H1 (cell line): ENCODE results near the gene CHST11. TPM values are rescaled to one million over a fixed set of nuclear protein-coding genes. Genes with fewer than 3 reads are reported as not detected.

Source experiments
- CTCF ChIA-PET: fragments of 300-600 bp; sonication (Branson Sonifier 250); formaldehyde crosslinking; loops from one replicate; lab custom pipeline; 2021; ENCODE audit not compliant: partially characterized antibody; lab: Charles Lee
- POLR2A ChIA-PET: fragments of 300-600 bp; sonication (Branson Sonifier 250); formaldehyde crosslinking; loops from one replicate; lab custom pipeline; 2021; ENCODE audit warnings: inconsistent platforms; ENCODE audit not compliant: partially characterized antibody; lab: Charles Lee
- DNase-seq, 2 experiments: peaks; one replicate each; pipeline versions ENCODE4 v3.0.0 to v3.0.0-alpha.2; 2010 to 2022; ENCODE audit warnings: low spot score in 2 of 2, low read depth in 1 of 2, mixed read lengths in 1 of 2
- FAIRE-seq: peaks from 2 replicates; lab custom pipeline; 2011; peaks lifted over from hg19 to GRCh38; lab: Jason Lieb, UNC
- H2AFZ ChIP-seq: 2 replicates; pipeline ENCODE4 v1.8.1; 2012; ENCODE audit warnings: low read length, inconsistent platforms
- H2AK5ac ChIP-seq: 2 replicates; pipeline ENCODE4 v1.6.1; 2013; ENCODE audit warnings: low read depth, low read length
- H2BK120ac ChIP-seq: replicated peaks from 2 replicates; pipeline ENCODE3; 2013; ENCODE audit warnings: low read depth, low read length, inconsistent platforms
- H2BK12ac ChIP-seq: 2 replicates; pipeline ENCODE4 v1.6.1; 2013; ENCODE audit warnings: low read depth, low read length
- H2BK15ac ChIP-seq: 2 replicates; pipeline ENCODE4 v1.6.1; 2013; ENCODE audit warnings: low read length
- H2BK20ac ChIP-seq: 2 replicates; pipeline ENCODE4 v1.6.1; 2013; ENCODE audit warnings: low read length
- H2BK5ac ChIP-seq: 2 replicates; pipeline ENCODE4 v1.6.1; 2013; ENCODE audit warnings: low read depth, low read length
- H3K14ac ChIP-seq: 2 replicates; pipeline ENCODE4 v1.6.1; 2013; ENCODE audit warnings: inconsistent platforms; ENCODE audit not compliant: insufficient read length
- H3K18ac ChIP-seq: 2 replicates; pipeline ENCODE4 v1.6.1; 2013; ENCODE audit warnings: low read length; ENCODE audit errors: extremely low read depth
- H3K23ac ChIP-seq: 2 replicates; pipeline ENCODE4 v1.6.1; 2013; ENCODE audit warnings: inconsistent platforms; ENCODE audit not compliant: insufficient read length
- H3K23me2 ChIP-seq: 2 replicates; pipeline ENCODE4 v1.6.1; 2013; ENCODE audit warnings: low read depth, low read length
- H3K27ac ChIP-seq: 2 replicates; pipeline ENCODE4 v1.6.1; 2011; ENCODE audit warnings: low read depth, low read length, inconsistent platforms
- H3K27me3 ChIP-seq, 4 experiments: replicated peaks in 1 of 4; 1 replicate in 1 of 4; 2 replicates in 3 of 4; pipeline versions ENCODE4 v1.6.1 to v1.8.1; 2011 to 2013; ENCODE audit warnings: low read length in 3 of 4, mild to moderate bottlenecking in 3 of 4, inconsistent platforms in 2 of 4, mixed read lengths in 2 of 4, moderate library complexity in 1 of 4; ENCODE audit not compliant: control insufficient read depth in 3 of 4, insufficient read depth in 3 of 4; ENCODE audit errors: extremely low read depth in 1 of 4
- H3K36me3 ChIP-seq, 4 experiments: 2 replicates each; pipeline versions ENCODE4 v1.6.1 to v1.8.1; 2011 to 2013; ENCODE audit warnings: mild to moderate bottlenecking in 4 of 4, low read length in 3 of 4, moderate library complexity in 2 of 4, control low read depth in 1 of 4, inconsistent platforms in 1 of 4; ENCODE audit not compliant: insufficient read depth in 4 of 4, control insufficient read depth in 2 of 4
- H3K4ac ChIP-seq: replicated peaks from 2 replicates; pipeline ENCODE3; 2013; ENCODE audit warnings: low read length, low read depth, mixed read lengths, inconsistent platforms; ENCODE audit not compliant: insufficient read length
- H3K4me1 ChIP-seq, 4 experiments: replicated peaks in 1 of 4; 1 replicate in 1 of 4; 2 replicates in 3 of 4; pipeline versions ENCODE4 v1.6.1 to v1.8.1; 2011 to 2013; ENCODE audit warnings: low read length in 3 of 4, inconsistent platforms in 2 of 4, mixed read lengths in 1 of 4; ENCODE audit not compliant: insufficient read depth in 4 of 4, control insufficient read depth in 3 of 4
- H3K4me2 ChIP-seq, 2 experiments: 2 replicates each; pipeline versions ENCODE4 v1.6.1 to v1.8.1; 2011 to 2013; ENCODE audit warnings: low read depth in 2 of 2, low read length in 2 of 2, control low read depth in 1 of 2, inconsistent platforms in 1 of 2, mild to moderate bottlenecking in 1 of 2; ENCODE audit not compliant: insufficient read depth in 1 of 2
- H3K4me3 ChIP-seq, 4 experiments: fragments of 200-600, 300-600 bp in 1 of 4; sonication (generic), shearing (Covaris generic), sonication (Bioruptor Twin) in 1 of 4; 2 replicates each; pipeline versions ENCODE4 v1.5.1 to v1.8.1; 2011 to 2016; ENCODE audit warnings: low read length in 4 of 4, low read depth in 3 of 4, control low read depth in 2 of 4, inconsistent platforms in 2 of 4, mild to moderate bottlenecking in 2 of 4, mixed read lengths in 1 of 4, moderate library complexity in 1 of 4; ENCODE audit not compliant: insufficient read depth in 2 of 4; ENCODE audit errors: extremely low read depth in 1 of 4
- H3K56ac ChIP-seq: replicated peaks from 2 replicates; pipeline ENCODE3; 2013; ENCODE audit warnings: low read depth, mild to moderate bottlenecking, mixed read lengths, low read length, inconsistent platforms; ENCODE audit not compliant: insufficient read length
- H3K79me1 ChIP-seq: 2 replicates; pipeline ENCODE4 v1.6.1; 2013; ENCODE audit warnings: low read depth, low read length, control low read depth
- H3K79me2 ChIP-seq, 2 experiments: 2 replicates each; pipeline versions ENCODE4 v1.6.1 to v1.8.1; 2012 to 2013; ENCODE audit warnings: low read length in 2 of 2, mild to moderate bottlenecking in 2 of 2, inconsistent platforms in 1 of 2; ENCODE audit not compliant: insufficient read depth in 2 of 2, control insufficient read depth in 1 of 2
- H3K9ac ChIP-seq, 4 experiments: replicated peaks in 1 of 4; 1 replicate in 1 of 4; 2 replicates in 3 of 4; pipeline versions ENCODE4 v1.6.1 to v1.8.1; 2011 to 2013; ENCODE audit warnings: low read depth in 3 of 4, low read length in 3 of 4, control low read depth in 2 of 4, mild to moderate bottlenecking in 2 of 4, moderate library complexity in 2 of 4, inconsistent platforms in 1 of 4; ENCODE audit errors: extremely low read depth in 1 of 4
- H3K9me3 ChIP-seq, 2 experiments: 2 replicates each; pipeline versions ENCODE4 v1.6.1 to v1.8.1; 2012 to 2013; ENCODE audit warnings: mild to moderate bottlenecking in 2 of 2, moderate library complexity in 2 of 2, control low read depth in 1 of 2, inconsistent platforms in 1 of 2, low read depth in 1 of 2, low read length in 1 of 2, mixed read lengths in 1 of 2; ENCODE audit not compliant: insufficient read depth in 2 of 2
- H4K20me1 ChIP-seq, 2 experiments: replicated peaks in 1 of 2; 2 replicates each; pipeline versions ENCODE3 to v1.8.1; 2011 to 2013; ENCODE audit warnings: inconsistent platforms in 2 of 2, low read length in 2 of 2, mild to moderate bottlenecking in 1 of 2; ENCODE audit not compliant: insufficient read depth in 2 of 2, control insufficient read depth in 1 of 2
- H4K5ac ChIP-seq: 2 replicates; pipeline ENCODE4 v1.6.1; 2013; ENCODE audit warnings: low read length, low read depth, mixed read lengths, inconsistent platforms; ENCODE audit not compliant: insufficient read length
- H4K8ac ChIP-seq: 2 replicates; pipeline ENCODE4 v1.8.0; 2013; ENCODE audit warnings: mild to moderate bottlenecking, moderate library complexity, low read length, inconsistent platforms; ENCODE audit not compliant: insufficient read depth; ENCODE audit errors: extremely low read depth
- H4K91ac ChIP-seq: replicated peaks from 2 replicates; pipeline ENCODE3; 2013; ENCODE audit warnings: low read length, mixed read lengths, inconsistent platforms; ENCODE audit not compliant: insufficient read length
- BACH1 ChIP-seq: IDR thresholded peaks from 2 replicates; pipeline ENCODE4 v1.6.1; 2012; ENCODE audit warnings: low read length, improper control_type of control experiment
- CBX5 ChIP-seq: fragments of 300-800, 300-1000 bp; sonication (generic); IDR thresholded peaks from 2 replicates; pipeline ENCODE4 v1.7.1; 2016; ENCODE audit warnings: antibody characterized with exemption, low read length, low read depth
- CEBPB ChIP-seq: IDR thresholded peaks from 2 replicates; pipeline ENCODE4 v1.6.1; 2012; ENCODE audit warnings: low read depth, low read length
- EZH2 ChIP-seq: fragments of 200-600 bp; sonication (generic); IDR thresholded peaks from 2 replicates; pipeline ENCODE4 v1.7.1; 2012; ENCODE audit warnings: low read depth, mild to moderate bottlenecking, moderate library complexity, low read length, inconsistent platforms; ENCODE audit not compliant: severe bottlenecking
- HDAC2 ChIP-seq, 2 experiments: fragments of 300-600 bp in 1 of 2; sonication (generic) in 1 of 2; IDR thresholded peaks; 2 replicates each; pipeline ENCODE4 v1.6.1; 2011 to 2012; ENCODE audit warnings: low read depth in 2 of 2, low read length in 2 of 2, mild to moderate bottlenecking in 2 of 2, moderate library complexity in 2 of 2, borderline replicate concordance in 1 of 2, inconsistent platforms in 1 of 2
- KDM1A ChIP-seq: fragments of 200-600, 300-600 bp; sonication (generic); IDR thresholded peaks from 2 replicates; pipeline ENCODE4 v1.7.1; 2016; ENCODE audit warnings: mild to moderate bottlenecking, low read length, borderline replicate concordance
- KDM4A ChIP-seq: IDR thresholded peaks from one replicate; pipeline ENCODE4 v1.7.1; 2012; ENCODE audit warnings: low read depth, mild to moderate bottlenecking, moderate library complexity, low read length, inconsistent platforms; ENCODE audit not compliant: severe bottlenecking
- NANOG ChIP-seq: IDR thresholded peaks from 2 replicates; pipeline ENCODE4 v1.6.1; 2011; ENCODE audit warnings: low read length, low read depth, mild to moderate bottlenecking, inconsistent platforms; ENCODE audit not compliant: insufficient read depth, poor library complexity, severe bottlenecking
- NRF1 ChIP-seq: IDR thresholded peaks from 2 replicates; pipeline ENCODE4 v1.6.1; 2011; ENCODE audit warnings: mild to moderate bottlenecking, low read depth, low read length, improper control_type of control experiment
- PHF8 ChIP-seq: fragments of 200-600 bp; sonication (generic); conservative IDR thresholded peaks from 2 replicates; pipeline ENCODE4 v1.7.1; 2012; ENCODE audit warnings: low read depth, mild to moderate bottlenecking, inconsistent platforms, low read length, moderate library complexity
- RXRA ChIP-seq: IDR thresholded peaks from 2 replicates; pipeline ENCODE4 v1.6.1; 2011; ENCODE audit warnings: low read depth, mild to moderate bottlenecking, low read length, moderate library complexity; ENCODE audit not compliant: insufficient read depth
- SP2 ChIP-seq: IDR thresholded peaks from 2 replicates; pipeline ENCODE4 v1.6.1; 2012; ENCODE audit warnings: mild to moderate bottlenecking, low read length, inconsistent platforms
- SP4 ChIP-seq: IDR thresholded peaks from 2 replicates; pipeline ENCODE4 v1.6.1; 2012; ENCODE audit warnings: low read length, inconsistent platforms
- YY1 ChIP-seq: IDR thresholded peaks from 2 replicates; pipeline ENCODE4 v1.6.1; 2011; ENCODE audit warnings: low read depth, mild to moderate bottlenecking, low read length
- WGBS, 2 experiments: shearing (Covaris generic) in 1 of 2; methylation state at CpG; one replicate each; pipeline versions ENCODE4 v1.1.6 to v1.1.7; 2013 to 2015; ENCODE audit warnings: low lambda C conversion rate in 2 of 2, mixed read lengths in 2 of 2, inconsistent platforms in 1 of 2, low coverage in 1 of 2, missing lambda C conversion rate in 1 of 2; ENCODE audit not compliant: insufficient replicate concordance in 2 of 2, insufficient coverage in 1 of 2, insufficient read length in 1 of 2; ENCODE audit errors: extremely low coverage in 1 of 2, missing lambda C conversion rate in 1 of 2; 5-methylcytosine and 5-hydroxymethylcytosine counted together
- polyA plus RNA-seq, 7 experiments: library from polyadenylated mRNA; depleted of rRNA in 3 of 7; stranded (reverse) in 5 of 7; unstranded in 2 of 7; fragments of >200 nt in 5 of 7; fragments of 200-250 nt in 2 of 7; gene quantifications; 1 replicate in 5 of 7; 2 replicates in 1 of 7; 4 replicates in 1 of 7; pipeline versions ENCODE4 v1.2.1 to v1.2.3, GENCODE V29; 2011 to 2013; ENCODE audit warnings: missing spikeins in 2 of 7, mixed read lengths in 2 of 7
- total RNA-seq: library from RNA; stranded (reverse); fragmentation: NEBNext Ultra II Directional; extraction: Animal tissue kit (Norgen Biotek cat#: 25700); gene quantifications from 2 replicates; pipeline ENCODE4 v1.2.1, GENCODE V29; 2021

Gene CHST11
- total and polyA plus RNA-seq, 2 of the 8 experiments (the other 6 are each of a cell fraction or from before 2014, with no cell fraction given), result 14.4 to 20.8 TPM

DNA sequence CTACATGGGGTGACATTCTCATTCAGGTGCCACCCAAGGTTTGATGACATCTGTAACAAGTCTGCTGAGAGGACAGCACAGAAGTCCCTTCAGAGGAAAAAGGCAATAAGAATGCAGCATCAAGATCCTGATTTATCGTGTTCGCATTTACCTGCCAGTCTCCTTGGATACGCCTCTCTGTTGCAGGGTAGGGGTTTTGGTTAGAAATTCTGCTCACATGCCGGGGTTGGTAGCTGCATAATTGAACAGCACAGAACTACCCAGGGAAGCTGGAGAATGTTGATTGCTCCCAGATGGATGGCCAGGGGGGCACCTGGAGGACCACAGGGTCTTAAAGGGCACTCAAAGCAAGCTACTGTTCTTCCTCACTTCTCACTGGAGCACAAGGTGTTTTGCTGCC, 31.1 kb upstream of the CHST11 start:
- POLR2A ChIA-PET, result interaction anchor here (1.4 kb wide), 1 partner anchor 10 kb away, joined by 4 read pairs; no protein-coding TSS in a partner anchor
- Histone ChIP-seq H3K4me2 (no peak overlapping the region), H2AFZ (no peak overlapping the region), H3K18ac (no peak overlapping the region), H3K4me1 (no peaks in the 10 kb centered on the region), H3K9ac (no peak overlapping the region), H4K5ac (no peak overlapping the region), H2BK20ac (no peak overlapping the region), H2AK5ac (no peak overlapping the region), H3K79me1 (no peaks in the 10 kb centered on the region), H3K4me3 (no peak overlapping the region), H3K79me2 (no peaks in the 10 kb centered on the region), H3K56ac (no peak overlapping the region), H3K4ac (no peak overlapping the region), H4K91ac (no peak overlapping the region), H3K27ac (no peak overlapping the region), H3K27me3 (no peaks in the 10 kb centered on the region; a peak in 1 of 7 replicates), H2BK120ac (no peak overlapping the region), H3K9me3 (peaks cover 2 to 6% of the 10 kb centered on the region in 2 experiments; a peak in 1 of 4 replicates), H2BK12ac (no peak overlapping the region), H4K20me1 (no peaks in the 10 kb centered on the region), H3K23ac (no peak overlapping the region), H4K8ac (no peak overlapping the region), H3K23me2 (no peaks in the 10 kb centered on the region), H3K36me3 (no peaks in the 10 kb centered on the region; a peak in 1 of 8 replicates), H3K14ac (no peak overlapping the region), H2BK15ac (no peak overlapping the region), H2BK5ac (no peak overlapping the region)
- no peak for DNase-seq
- FAIRE-seq, result no peak
- WGBS, 2 experiments, result 89% methylated on average over 4 of the region's 4 CpGs; no CpG with 5 or more reads in 1 of the 2 experiments
- CTCF ChIA-PET, result interaction anchor here (1.4 kb wide), 1 partner anchor 44 kb away, joined by 5 read pairs; no protein-coding TSS in a partner anchor
- TF ChIP-seq KDM4A (no peak), SP4 (no peak), CBX5 (no peak), BACH1 (no peak), HDAC2 (IDR thresholded peaks at IDR 0.05; ENCODE audit: borderline replicate concordance in 1 of 2, low read depth in 2 of 2, low read length in 2 of 2) (no peak), YY1 (no peak), RXRA (no peak), NANOG (no peak), CEBPB (no peak), PHF8 (no peak), KDM1A (no peak), EZH2 (no peak), NRF1 (no peak), SP2 (no peak)
